ENCODE data around the gene CDH23. TPM values are rescaled to one million over a fixed set of nuclear protein-coding genes. Genes with fewer than 3 reads are reported as not detected.
"Not testable (repeated sequence)": the region's sequence is repeated elsewhere in the genome, so short reads cannot be mapped to it uniquely, and the experiment has no call there.

Gene CDH23
- total RNA-seq, 1 experiment from 2014 or later = 0.40 TPM

DNA sequence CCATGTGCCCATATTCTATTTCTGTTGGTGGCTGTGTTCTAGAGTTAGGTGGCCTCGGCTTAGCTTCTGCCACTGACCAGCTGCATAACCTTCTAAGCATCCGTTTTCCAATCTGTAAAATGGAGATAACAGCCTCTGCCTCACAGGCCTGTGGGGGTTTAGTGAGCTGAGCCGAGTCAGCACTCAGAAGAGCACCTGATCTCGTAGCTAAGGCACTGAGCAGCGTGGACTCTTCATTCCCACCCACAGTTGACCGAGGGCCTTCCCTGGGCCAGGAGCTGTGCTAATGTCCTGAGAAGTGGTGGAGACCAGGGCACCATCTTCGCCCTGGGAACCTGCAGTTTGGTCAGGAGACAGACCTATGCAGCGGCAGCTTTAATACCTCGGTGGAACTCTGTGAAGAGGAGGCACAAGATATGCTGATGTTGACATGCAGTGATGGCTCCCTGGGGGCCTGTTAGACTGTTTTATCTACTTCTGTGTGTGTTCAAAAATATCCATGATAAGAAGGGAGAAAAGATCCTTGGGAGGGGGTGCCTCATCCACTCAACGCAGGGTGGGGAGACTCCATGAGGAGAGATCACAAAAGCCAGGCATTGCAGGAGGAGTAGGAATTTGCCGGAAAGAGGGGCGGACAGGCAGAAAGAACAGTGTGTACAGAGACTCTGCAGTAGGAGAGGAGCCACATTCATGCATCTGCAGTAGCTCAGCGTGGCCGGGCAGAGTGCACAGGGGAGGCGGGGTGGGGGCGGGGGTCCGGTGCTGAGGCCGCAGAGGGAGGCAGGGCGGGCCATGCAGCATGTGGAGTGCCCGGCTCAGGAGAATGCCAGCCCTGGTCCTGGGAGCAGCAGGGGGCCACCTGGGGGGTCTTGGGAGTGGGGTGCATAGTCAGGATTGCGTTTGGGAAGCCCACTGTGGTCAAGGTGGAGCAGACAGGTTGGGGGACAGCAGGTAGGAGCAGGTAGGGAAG, 186.1 kb downstream of the CDH23 start:
- no peak for DNase-seq (ENCODE audit: low read depth)

DNA sequence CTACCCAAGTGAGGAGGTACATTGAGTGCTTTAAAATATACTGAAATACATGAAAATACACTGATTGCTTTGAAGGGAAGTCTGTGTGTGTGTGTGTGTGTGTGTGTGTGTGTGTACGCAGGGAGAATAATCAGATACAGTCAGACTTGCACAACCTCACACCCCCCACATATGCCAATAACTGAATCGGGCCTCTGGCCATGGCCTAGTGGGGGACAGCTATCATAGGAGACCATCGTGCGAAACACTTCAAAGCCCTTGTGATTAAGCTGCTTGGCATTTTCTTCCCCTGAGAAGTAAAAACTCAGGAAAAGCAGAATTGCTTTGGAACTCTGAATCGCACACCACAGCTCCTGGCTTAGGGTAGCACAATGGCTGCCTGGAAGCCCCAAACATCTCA, 187.7 kb downstream of the CDH23 start:
- peak; percentile 65 for DNase-seq (ENCODE audit: low read depth)

DNA sequence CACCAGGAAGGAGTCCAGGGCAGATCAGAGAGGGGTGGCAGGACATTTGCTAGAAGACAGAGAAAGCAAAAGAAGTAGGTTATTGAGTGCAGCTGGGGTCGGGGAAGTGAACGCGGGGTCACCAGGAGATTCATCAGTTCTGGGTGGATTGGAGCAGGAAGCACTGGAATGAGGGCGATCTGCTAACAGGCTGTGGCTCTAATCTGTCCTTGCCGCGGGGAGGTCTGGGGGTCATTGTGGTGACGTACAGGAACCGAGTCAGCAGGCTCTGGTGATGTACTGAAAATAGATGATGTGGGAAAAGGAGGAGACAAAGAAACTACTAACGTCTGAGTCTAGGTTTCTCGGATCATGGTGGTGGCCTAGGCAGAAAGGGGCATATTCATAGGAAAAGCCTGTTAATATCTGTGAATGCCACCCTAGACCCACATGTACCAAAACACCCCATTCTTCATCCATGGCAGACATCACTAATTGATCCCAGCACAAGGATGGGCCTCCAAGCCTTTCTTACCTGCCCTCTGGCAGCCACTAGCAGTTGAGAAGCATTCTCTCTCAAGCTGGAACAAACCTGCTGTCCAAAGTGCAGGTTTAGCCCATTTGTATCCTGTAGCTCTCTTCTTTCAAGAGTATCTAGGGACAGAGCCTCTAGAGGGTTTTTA, 188.3 kb downstream of the CDH23 start:
- peak; percentile 24 for DNase-seq (ENCODE audit: low read depth)

DNA sequence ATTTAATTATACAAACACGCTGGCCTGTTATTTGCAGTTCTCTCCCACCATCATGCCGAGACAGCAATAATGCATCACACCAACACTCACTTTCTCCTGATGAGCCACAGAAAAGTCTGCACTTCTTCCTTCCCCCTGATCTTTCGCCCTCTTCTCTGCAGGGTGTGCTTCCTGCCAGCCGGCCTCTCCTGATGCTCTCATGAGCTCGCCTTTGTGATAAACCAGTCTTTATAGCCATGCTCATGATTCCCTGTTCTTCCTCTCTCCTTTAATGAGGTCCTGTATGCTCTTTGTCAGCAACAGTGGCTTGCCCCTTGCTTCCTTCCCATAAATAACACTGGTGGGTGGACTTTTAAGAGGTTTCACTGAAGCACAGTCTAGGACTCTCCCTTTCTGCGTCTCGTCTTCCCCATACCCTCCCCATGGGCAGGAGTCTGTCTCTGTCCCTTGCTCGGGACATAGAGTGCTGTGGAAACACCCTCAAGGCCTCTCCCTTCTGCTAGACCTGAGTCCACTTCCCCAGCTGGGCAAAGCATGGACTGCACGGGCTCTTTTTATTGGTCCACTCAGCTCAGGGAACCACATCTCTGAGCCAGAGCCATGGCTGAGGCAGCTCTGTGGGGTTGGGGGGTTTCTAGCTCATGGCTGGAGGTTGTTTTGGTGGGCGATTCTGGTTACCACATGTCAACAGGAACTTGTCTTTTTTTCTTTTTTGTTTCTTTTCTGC, 189.0 kb downstream of the CDH23 start:
- DNase-seq (ENCODE audit: low read depth) = no peak

DNA sequence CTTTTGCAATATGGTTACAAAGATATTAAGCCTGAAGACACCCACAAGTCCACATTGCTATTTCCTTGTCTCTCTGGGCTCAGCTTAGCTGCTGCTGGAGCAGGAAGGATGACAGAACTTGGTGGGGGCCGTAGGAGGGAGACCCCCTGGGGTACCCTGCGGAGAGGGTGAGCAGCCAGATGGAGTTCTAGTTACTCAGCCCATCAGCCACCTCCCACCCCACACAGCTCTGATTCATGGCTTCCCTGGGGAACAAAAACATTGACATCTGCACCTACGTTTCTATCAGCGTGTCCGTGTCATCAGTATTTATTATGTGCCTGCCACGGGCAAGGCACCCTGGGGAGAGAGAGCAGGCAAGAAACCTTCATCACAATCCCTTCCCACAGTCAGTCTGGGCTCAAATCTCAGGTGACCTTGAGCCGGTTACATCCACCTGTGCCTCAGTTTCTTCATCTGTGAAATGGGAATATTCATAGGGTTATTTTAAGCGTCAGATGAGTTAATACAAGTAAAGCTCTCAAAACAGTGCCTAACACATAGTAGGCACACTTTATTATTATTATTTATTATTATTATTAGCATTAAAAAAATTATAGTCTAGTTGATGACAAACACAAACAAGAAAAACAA, 191.3 kb downstream of the CDH23 start:
- DNase-seq (ENCODE audit: low read depth) = peak; percentile 77

DNA sequence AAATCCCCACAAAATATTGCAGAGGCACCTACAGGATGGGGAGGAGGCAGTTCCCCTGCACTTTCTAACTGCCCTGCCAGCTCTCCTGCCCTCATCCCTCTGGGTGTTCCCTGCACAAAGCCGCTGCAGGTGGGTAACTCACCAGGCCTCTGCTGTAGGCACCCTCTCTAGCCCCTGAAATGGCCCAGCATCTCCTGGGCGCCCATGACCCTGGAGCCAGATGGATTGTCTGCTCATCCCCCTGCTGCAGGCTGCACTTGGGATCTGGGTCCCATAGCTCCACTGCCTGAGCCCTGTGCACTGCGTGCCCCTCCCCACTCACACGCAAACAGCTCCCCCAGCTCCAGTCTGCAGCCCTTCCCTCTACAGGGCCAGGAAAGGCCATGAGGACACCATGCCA, 192.0 kb downstream of the CDH23 start:
- no peak for DNase-seq (ENCODE audit: low read depth)

DNA sequence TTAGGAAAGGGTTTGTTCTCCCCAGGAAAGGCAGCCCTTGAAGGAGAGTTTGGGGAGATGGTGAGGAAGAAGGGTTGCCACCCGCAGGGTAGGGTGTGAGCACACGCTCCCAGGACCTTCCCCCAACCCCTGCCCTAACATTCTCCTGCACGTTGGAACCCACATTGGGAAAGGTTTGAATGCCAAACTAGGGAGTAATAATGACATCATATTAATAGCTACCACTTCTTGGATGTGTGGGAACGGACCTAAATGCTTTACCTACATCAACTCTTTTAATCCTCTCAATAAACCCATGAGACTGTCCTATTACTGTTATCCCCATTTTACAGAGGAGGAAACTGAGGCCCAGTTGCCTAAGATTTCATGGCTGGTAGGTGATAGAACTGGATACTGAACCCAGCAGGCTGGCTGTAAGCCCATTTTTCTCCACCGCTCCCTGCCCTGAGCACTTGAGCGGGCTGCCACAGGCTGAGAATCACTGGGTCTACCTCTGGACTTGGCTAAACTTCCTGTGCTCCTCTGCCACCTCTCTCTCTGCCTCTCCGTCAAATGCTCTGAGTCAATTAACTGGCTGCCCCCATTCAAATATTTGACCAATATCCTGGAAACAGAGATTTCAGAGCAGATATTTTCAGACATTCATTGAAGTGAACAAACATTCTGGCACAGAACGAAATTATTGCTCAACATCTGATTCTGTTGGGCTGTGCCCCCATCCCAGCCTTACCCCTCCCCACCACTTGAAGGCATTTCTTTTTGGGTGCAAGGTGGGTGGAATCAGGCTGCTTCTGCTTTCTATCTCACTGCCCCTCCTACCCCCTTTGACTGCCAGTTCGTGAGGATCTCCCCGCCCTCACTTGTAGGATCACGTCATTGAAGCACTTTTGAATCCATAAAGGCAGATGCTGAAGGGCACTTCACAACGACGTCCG, 193.2 kb downstream of the CDH23 start:
- DNase-seq (ENCODE audit: low read depth) = peak; percentile 26

DNA sequence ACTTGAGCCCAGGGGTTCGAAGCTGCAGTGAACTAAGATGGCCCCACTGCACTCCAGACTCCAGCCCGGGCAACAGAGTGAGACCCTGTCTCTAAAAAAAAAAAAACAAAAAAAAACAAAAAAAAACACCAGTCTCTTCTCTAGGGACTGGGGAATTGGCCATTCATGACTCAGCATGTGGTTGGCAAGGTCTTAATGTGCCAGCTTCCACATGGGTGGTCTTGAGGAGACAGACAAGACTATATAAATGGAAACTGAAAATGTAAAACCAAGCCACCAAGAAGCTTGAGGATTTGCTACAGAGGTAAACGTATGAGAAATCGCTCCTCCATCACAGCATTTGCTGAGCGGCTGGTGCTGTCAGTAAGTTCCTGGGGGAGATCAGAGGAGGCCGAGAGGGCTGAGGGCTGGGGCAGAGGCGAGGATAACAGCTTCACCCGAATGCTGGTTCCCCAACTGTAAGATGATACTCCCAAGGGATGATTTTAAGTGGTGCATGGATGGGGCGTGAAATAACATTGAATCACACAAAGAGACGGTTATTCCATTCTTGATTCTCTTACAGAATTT, 194.1 kb downstream of the CDH23 start:
- DNase-seq (ENCODE audit: low read depth) = peak; percentile 61

DNA sequence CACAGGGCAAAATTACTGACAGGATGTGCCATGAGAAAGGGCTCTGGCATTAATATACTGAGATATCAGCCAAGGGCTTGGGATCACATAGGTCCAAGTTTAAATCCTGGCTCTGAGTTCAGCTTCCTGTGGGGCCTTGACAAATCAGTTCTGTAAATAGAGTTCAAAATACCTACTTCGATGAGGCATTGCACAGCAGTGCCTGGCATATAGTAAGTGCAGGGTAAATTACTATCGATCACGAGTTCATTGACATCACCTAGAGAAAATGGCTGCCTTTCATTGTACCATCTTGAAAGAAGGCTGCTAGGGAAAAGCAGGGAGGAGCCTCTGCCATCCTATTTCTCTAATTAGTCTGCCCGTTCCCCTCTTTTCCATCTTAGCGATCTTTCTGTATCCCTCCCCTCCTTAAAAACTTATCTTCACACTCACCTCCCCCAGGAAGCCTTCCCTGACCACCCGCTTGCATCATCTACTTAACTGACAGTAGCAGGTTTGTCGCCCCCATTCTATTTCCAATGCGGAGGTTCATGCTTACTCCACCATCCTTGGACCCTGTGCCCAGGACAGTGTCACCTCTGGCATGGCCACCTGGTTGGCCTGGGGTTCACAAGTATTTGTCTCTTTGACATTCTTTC, 198.3 kb downstream of the CDH23 start:
- DNase-seq (ENCODE audit: low read depth) = no peak

DNA sequence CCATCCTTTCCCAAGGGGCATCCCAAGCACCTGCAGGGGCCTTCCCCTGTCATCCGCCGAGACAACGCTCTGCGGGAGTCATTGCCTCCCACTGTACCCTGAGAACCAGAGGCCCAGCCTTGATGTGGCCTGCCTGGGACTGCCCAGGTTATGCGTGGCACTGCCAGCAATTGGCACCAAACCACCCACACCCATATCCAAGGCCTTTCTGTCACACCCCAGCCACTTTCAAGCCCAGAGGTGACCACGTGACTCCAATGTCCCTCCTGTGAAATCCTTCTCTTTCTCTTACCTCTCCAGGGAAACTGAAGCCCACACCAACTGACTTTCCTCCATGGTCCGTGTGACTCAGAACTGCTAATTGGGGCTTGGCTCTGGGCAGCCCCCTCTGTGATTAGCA, 198.9 kb downstream of the CDH23 start:
- DNase-seq (ENCODE audit: low read depth) = no peak

DNA sequence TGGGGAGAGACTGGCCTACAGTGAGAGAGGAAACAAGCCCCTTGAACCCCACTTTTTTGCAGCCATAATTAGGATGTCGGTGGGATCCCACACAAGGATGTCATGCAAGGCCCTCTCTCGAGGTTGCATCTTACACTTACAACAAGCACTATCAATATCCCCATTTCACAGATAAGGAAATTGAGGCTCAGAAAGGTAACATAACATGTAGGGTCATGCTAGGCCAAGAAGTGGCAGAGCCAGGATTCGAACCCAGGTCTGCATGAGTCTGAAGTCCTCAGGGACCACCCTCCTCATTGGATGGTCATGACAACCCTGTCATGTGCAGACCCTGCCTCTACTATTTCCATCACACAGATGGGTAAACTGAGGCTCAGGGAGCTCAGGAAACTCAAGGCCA, 199.4 kb downstream of the CDH23 start:
- no peak for DNase-seq (ENCODE audit: low read depth)

DNA sequence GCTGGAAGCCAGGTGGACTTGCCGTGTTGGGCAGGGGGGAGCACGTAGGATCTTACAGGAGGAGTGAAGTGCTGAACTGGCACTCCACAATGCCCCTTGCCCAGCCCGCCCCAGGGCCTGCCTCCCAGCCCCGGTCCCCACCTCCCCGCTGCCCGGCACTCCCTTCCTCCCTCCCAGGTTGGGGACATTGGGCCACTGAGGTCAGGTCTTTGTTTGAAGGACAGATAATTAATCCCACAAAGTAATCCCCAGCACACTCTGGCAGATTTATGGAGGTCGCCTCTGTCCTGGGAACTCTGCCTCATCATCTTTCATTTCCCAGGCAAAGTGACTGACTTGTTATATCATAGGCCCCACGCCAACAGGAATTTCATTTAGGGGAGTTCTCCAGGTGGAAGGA, 200.0 kb downstream of the CDH23 start:
- no peak for DNase-seq (ENCODE audit: low read depth)

DNA sequence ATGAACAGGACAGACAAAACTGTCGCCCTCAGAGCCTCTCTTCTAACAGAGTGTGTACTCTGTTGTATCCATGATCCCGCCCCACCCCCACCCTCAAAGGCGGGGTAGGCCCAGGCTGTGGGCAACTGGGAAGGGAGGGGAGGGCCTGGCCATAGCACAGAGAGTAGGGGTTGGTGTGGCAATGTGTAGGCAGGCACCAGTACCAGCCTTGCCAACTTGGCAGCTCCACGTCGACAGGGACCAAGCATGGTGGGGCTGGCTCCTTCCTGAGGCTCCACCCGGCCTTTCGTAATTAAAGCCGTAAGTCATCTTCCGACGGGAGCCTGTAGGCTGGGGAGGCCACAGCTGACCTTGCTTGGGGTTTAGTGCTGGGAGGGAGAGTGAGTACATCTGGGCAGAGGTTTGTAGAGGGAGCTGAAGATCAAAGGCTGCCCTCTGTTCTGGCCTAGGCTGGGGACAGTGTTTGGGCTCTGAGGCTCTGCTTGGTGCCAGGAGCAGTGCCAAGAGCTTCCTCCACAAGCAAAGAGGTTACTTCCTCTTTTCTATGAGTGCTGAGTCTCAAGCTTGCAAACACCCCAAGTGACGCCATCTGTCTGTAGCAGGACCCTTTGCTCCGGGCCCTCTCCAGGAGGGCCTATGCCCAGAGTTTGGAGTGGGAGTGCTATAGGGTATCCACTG, 201.2 kb downstream of the CDH23 start:
- peak; percentile 7 for DNase-seq (ENCODE audit: low read depth)

DNA sequence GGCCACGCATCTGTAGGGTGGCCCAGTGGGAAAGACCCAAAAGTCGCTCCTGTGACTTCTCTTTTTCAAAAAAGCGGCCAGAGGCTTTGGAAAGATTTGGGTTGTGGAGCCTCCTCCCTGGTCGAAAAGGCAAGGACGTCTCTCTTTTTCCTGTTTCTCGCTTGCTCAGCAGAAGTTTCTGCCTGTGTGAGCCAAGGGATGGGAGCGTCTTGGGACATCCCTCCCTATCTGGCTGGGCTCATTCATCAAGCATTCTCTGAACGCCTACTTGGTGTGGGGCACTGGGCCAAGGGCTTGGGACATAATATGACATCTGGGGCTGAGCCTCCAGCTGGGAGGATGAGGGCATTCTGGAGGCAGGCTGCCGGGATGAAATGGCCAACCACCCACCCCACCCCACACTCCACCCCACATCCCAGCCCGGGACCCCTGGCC, 201.9 kb downstream of the CDH23 start:
- peak; percentile 5 for DNase-seq (ENCODE audit: low read depth)

DNA sequence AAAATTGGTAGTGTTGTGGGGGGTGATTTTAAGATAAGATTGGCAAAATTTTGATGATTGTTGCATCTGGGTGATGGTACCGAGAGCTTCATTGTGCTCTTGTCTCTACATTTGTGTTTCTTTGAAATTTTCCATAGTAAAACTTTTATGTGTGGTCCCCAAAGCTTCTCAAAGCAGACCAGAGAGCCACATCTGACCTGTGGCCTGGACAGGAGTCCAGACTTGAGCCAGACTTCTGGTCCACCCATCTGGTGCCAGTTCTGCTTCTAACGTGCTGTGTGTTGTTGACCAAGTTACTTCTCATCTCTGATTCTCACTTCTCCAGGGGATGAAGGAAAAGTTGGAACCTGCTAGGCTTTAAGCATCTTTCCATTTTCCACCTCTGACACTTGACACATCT, 202.8 kb downstream of the CDH23 start:
- DNase-seq (ENCODE audit: low read depth) = no peak

DNA sequence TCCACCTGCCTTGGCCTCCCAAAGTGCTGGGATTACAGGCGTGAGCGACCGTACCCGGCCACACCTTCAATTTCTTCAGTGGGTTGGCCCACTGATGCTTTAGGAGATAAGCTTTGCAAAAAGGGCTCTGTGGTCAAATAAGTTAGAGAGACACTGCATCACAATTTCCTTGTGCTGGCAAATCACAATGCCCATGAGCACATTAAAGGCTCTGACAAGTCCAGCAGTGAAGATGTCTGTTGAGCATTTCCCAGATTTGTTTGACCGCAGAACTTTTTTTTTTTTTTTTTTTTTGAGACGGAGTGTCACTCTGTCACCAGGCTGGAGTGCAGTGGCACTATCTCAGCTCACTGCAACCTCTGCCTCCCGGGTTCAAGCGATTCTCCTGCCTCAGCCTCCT, 203.5 kb downstream of the CDH23 start:
- not testable (repeated sequence) for DNase-seq (ENCODE audit: low read depth)

DNA sequence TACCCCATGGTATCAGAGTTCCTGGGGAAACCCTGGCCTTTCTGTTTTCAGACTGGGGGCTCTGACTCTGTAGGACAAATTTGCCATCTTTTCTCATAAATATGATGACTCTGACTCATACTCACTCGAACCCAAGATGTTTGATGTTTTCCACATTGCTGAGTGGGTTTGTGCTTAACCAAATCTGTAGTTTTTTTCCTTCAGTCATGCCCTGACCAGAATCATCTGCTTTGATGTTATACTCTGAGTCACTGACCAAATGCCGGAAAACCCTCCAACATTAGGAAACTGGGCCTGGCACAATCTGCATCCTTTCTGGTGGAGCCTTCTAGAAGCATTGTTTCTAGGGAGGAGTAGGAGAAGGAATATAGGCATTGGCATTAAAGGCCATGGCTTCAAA, 204.1 kb downstream of the CDH23 start:
- DNase-seq (ENCODE audit: low read depth) = peak; percentile 70

DNA sequence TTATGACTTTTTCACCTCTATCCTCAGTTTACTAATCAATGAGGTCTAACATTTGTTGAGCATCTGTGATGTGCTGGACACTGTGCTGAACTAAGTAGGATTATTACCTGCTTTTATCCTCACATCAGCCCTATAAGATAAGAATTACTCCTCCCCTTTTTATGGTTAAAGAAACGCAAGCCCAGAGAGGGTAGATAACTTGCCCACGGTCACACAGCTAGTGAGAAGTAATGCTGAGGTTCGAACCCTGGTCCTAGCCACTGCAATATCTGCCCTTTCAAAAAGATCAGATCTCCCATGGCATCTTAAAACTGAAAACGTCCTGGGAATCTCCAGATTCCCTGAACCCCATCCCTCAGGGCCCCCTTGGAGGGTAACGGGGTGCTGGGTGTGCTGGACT, 204.6 kb downstream of the CDH23 start:
- no peak for DNase-seq (ENCODE audit: low read depth)

DNA sequence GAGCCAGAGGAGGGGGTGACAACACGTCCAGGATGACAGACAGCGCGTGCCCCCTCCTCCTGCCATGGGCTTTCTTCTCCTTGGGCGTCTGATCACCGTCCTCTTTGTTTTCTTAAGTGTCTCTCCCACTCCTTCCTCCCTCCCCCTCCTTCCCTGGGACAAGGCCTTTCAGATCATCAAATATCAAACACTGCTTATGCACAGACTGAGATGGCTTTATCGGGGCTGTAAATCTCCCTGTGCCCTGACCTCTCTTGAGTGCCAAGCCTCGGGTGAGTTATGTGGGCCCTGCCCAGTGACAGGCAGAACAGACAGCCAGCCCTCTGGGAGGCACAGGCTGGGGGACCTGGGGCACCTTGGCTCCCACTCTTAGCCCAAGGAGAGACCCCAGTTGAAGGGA, 206.4 kb downstream of the CDH23 start:
- no peak for DNase-seq (ENCODE audit: low read depth)
